Left ventricle myocardium superior (tissue), 1 donor: ENCODE measurements around the gene RSPH1. TPM values are rescaled to one million over a fixed set of nuclear protein-coding genes. Genes with fewer than 3 reads are reported as not detected.
A peak's percentile ranks its signal among the peaks of the same experiment; 100 is the strongest.

Source experiments
- ATAC-seq: fragments of 200-7000 bp; cut with Tn5 transposase; one replicate; pipeline ENCODE4 v1.9.1; 2020; ENCODE audit warnings: mild to moderate bottlenecking, moderate library complexity
- DNase-seq: peaks from one replicate; pipeline ENCODE4 v3.0.0-alpha.2; 2020
- intact Hi-C: fragments of 100-400 bp; cut with micrococcal nuclease; formaldehyde crosslinking; loops from one replicate; pipeline ENCODE4 v1.11.0; 2022
- long read RNA-seq: library from polyadenylated mRNA; unstranded; transcript quantifications from one replicate; pipeline ENCODE4 v2.0.0, GENCODE V29; 2021
- total RNA-seq: library from RNA; stranded (reverse); fragmentation: NEBNext Ultra II Directional; extraction: Animal tissue kit (Norgen Biotek cat#: 25700); gene quantifications from one replicate; pipeline ENCODE4 v1.2.1, GENCODE V29; 2021
- donor health status: DM: no; HTN: yes; CAD: no; lungs with severe emphysema.

RSPH1 gene
- not detected for total RNA-seq
- long read RNA-seq: 0 reads

- DNase-seq (peak; percentile 100), ATAC-seq (peak; percentile 100)
- intact Hi-C loops: no loop called here
Measured at GRCh38 chr21:42496120-42496838, at the start of gene RSPH1. TSS of gene RSPH1 (minus strand) at chr21:42496224. CDS start at chr21:42496186, 38 bp downstream.

- intact Hi-C loops: no loop called here
- no peak for DNase-seq
- no peak for ATAC-seq
Measured at GRCh38 chr21:42545745-42546144, 49.7 kb upstream of the RSPH1 start.

- intact Hi-C loops: no loop called here
- ATAC-seq: no peak
- no peak for DNase-seq
Measured at GRCh38 chr21:42545317-42545716, 49.3 kb upstream of the RSPH1 start.

GRCh38 chr21:42544544-42544943, 48.5 kb upstream of the RSPH1 start:
- DNase-seq (no peak), ATAC-seq (no peak)
- intact Hi-C loops: no loop called here

GRCh38 chr21:42543106-42543847, 47.3 kb upstream of the RSPH1 start:
- no peak for ATAC-seq
- intact Hi-C loops: no loop called here

GRCh38 chr21:42542596-42542995, 46.6 kb upstream of the RSPH1 start:
- no peak for DNase-seq
- intact Hi-C loops: no loop called here
- ATAC-seq: no peak

More at GRCh38 chr21:42543106-42543847, 47.3 kb upstream of the RSPH1 start:
- no peak for DNase-seq

- no peak for ATAC-seq
- DNase-seq: no peak
- intact Hi-C loops: no loop called here
Measured at GRCh38 chr21:42542196-42542595, 46.2 kb upstream of the RSPH1 start.

GRCh38 chr21:42541618-42542017, 45.6 kb upstream of the RSPH1 start:
- intact Hi-C loops: no loop called here
- DNase-seq: no peak
- ATAC-seq: no peak

- ATAC-seq: no peak
- DNase-seq: no peak
- intact Hi-C loops: no loop called here
Measured at GRCh38 chr21:42541174-42541573, 45.1 kb upstream of the RSPH1 start.

- ATAC-seq: no peak
- no peak for DNase-seq
- intact Hi-C loops: no loop called here
Measured at GRCh38 chr21:42540396-42540795, 44.4 kb upstream of the RSPH1 start.

GRCh38 chr21:42539931-42540343, 43.9 kb upstream of the RSPH1 start:
- DNase-seq: no peak

GRCh38 chr21:42539342-42539741, 43.3 kb upstream of the RSPH1 start:
- intact Hi-C loops: no loop called here
- no peak for ATAC-seq

More at GRCh38 chr21:42539931-42540343, 43.9 kb upstream of the RSPH1 start:
- no peak for ATAC-seq
- intact Hi-C loops: no loop called here

GRCh38 chr21:42538479-42539275, 42.7 kb upstream of the RSPH1 start:
- no peak for DNase-seq
- ATAC-seq: no peak
- intact Hi-C loops: no loop called here

More at GRCh38 chr21:42539342-42539741, 43.3 kb upstream of the RSPH1 start:
- no peak for DNase-seq

GRCh38 chr21:42537106-42537742, 41.2 kb upstream of the RSPH1 start:
- no peak for DNase-seq
- intact Hi-C loops: no loop called here
- no peak for ATAC-seq

GRCh38 chr21:42536601-42537000, 40.6 kb upstream of the RSPH1 start:
- ATAC-seq: no peak
- no peak for DNase-seq
- intact Hi-C loops: no loop called here

GRCh38 chr21:42535602-42536171, 39.7 kb upstream of the RSPH1 start:
- ATAC-seq (no peak), DNase-seq (no peak)
- intact Hi-C loops: no loop called here

- ATAC-seq: peak; percentile 37
- DNase-seq: no peak
- intact Hi-C loops: no loop called here
Measured at GRCh38 chr21:42534421-42535378, 38.7 kb upstream of the RSPH1 start.

GRCh38 chr21:42533963-42534355, 37.9 kb upstream of the RSPH1 start:
- DNase-seq (no peak), ATAC-seq (no peak)
- intact Hi-C loops: no loop called here
